Peyer's patch (tissue), 4 donors: ENCODE measurements around the gene ANO4. TPM values are rescaled to one million over a fixed set of nuclear protein-coding genes. Genes with fewer than 3 reads are reported as not detected.

ENCODE experiments used
- DNase-seq, 3 donors: peaks; one replicate each; pipeline ENCODE4 v3.0.0-alpha.2; 2017 to 2019
- H3K27ac ChIP-seq, 4 donors: fragments of 200-600 bp; sonication (generic); one replicate each; pipeline ENCODE4 v1.5.1; 2016 to 2019
- H3K27me3 ChIP-seq, 2 donors: fragments of 200-600 bp; sonication (generic); one replicate each; pipeline ENCODE4 v1.5.1; 2019
- H3K36me3 ChIP-seq, 3 donors: fragments of 200-600 bp; sonication (generic); one replicate each; pipeline ENCODE4 v1.5.1; 2016 to 2019
- H3K4me1 ChIP-seq, 4 donors: fragments of 200-600 bp; sonication (generic); one replicate each; pipeline ENCODE4 v1.5.1; 2016 to 2019
- H3K4me3 ChIP-seq, 4 donors: fragments of 200-600 bp; sonication (generic); 1 replicate in 3 of 4; 2 replicates in 1 of 4; pipeline ENCODE4 v1.5.1; 2016 to 2019; ENCODE audit warnings: mild to moderate bottlenecking in 1 of 4
- H3K9me3 ChIP-seq, 4 donors: fragments of 200-600 bp; sonication (generic); one replicate each; pipeline ENCODE4 v1.5.1; 2016 to 2019; ENCODE audit warnings: mild to moderate bottlenecking in 1 of 4
- CTCF ChIP-seq, 6 experiments: fragments of 450-650 bp in 4 of 6; fragments of 200-600 bp in 2 of 6; sonication (generic) in 1 of 6; IDR thresholded peaks; one replicate each; pipeline ENCODE4 v1.5.1; 2017 to 2019; ENCODE audit warnings: antibody characterized with exemption in 6 of 6, mild to moderate bottlenecking in 3 of 6, moderate library complexity in 1 of 6
- POLR2A ChIP-seq, 2 donors: fragments of 450-650 bp; IDR thresholded peaks; one replicate each; pipeline ENCODE4 v1.5.1; 2017; ENCODE audit warnings: antibody characterized with exemption in 2 of 2, mild to moderate bottlenecking in 2 of 2, moderate library complexity in 2 of 2
- total RNA-seq, 4 donors: library from RNA; depleted of rRNA; stranded (reverse); fragments of >200 nt; gene quantifications; one replicate each; pipeline ENCODE4 v1.1.0, GENCODE V29; 2016

The ANO4 gene
- total RNA-seq, 4 donors from 2014 or later: 1.7 TPM; not detected in 3

- DNase-seq: no peak
- no peaks in the 10 kb centered on the region for H3K4me1 ChIP-seq
- no peaks in the 10 kb centered on the region for H3K27me3 ChIP-seq
- no peaks in the 10 kb centered on the region for H3K36me3 ChIP-seq
- no peak for TF ChIP-seq CTCF (IDR thresholded peaks at IDR 0.05)
- no peak for TF ChIP-seq POLR2A (IDR thresholded peaks at IDR 0.05)
- H3K4me3 ChIP-seq: no peak overlapping the region
- H3K9me3 ChIP-seq: no peaks in the 10 kb centered on the region
- H3K27ac ChIP-seq: no peak overlapping the region
These were observed 48.5 kb downstream of the ANO4 start for GRCh38 chr12:100843061-100843460.

- H3K27me3 ChIP-seq: no peaks in the 10 kb centered on the region
- no peak overlapping the region for H3K4me3 ChIP-seq
- no peak overlapping the region for H3K27ac ChIP-seq
- DNase-seq: no peak
- TF ChIP-seq POLR2A (IDR thresholded peaks at IDR 0.05): no peak
- no peak for TF ChIP-seq CTCF (IDR thresholded peaks at IDR 0.05)
- no peaks in the 10 kb centered on the region for H3K36me3 ChIP-seq
- no peaks in the 10 kb centered on the region for H3K4me1 ChIP-seq
- H3K9me3 ChIP-seq: no peaks in the 10 kb centered on the region
These were observed 50.5 kb downstream of the ANO4 start for GRCh38 chr12:100845095-100845494.

GRCh38 chr12:100851637-100852036 is 57.1 kb downstream of the ANO4 start:
- no peaks in the 10 kb centered on the region for H3K27me3 ChIP-seq
- no peak for TF ChIP-seq POLR2A (IDR thresholded peaks at IDR 0.05)
- TF ChIP-seq CTCF (IDR thresholded peaks at IDR 0.05): no peak

GRCh38 chr12:100857418-100857817 is 62.8 kb downstream of the ANO4 start:
- DNase-seq: no peak
- TF ChIP-seq POLR2A (IDR thresholded peaks at IDR 0.05) (no peak), CTCF (IDR thresholded peaks at IDR 0.05) (no peak)
- H3K36me3 ChIP-seq: no peaks in the 10 kb centered on the region
- no peaks in the 10 kb centered on the region for H3K4me1 ChIP-seq
- no peaks in the 10 kb centered on the region for H3K9me3 ChIP-seq
- no peak overlapping the region for H3K27ac ChIP-seq
- H3K27me3 ChIP-seq: no peaks in the 10 kb centered on the region
- no peak overlapping the region for H3K4me3 ChIP-seq

More at GRCh38 chr12:100851637-100852036, 57.1 kb downstream of the ANO4 start:
- no peak overlapping the region for H3K27ac ChIP-seq
- no peaks in the 10 kb centered on the region for H3K9me3 ChIP-seq
- no peaks in the 10 kb centered on the region for H3K4me1 ChIP-seq
- no peak for DNase-seq
- H3K4me3 ChIP-seq: no peak overlapping the region
- no peaks in the 10 kb centered on the region for H3K36me3 ChIP-seq

GRCh38 chr12:100857971-100858370 is 63.4 kb downstream of the ANO4 start:
- Histone ChIP-seq H3K4me1 (no peaks in the 10 kb centered on the region), H3K36me3 (no peaks in the 10 kb centered on the region), H3K4me3 (no peak overlapping the region), H3K27me3 (no peaks in the 10 kb centered on the region), H3K27ac (no peak overlapping the region), H3K9me3 (no peaks in the 10 kb centered on the region)
- no peak for TF ChIP-seq POLR2A (IDR thresholded peaks at IDR 0.05)
- no peak for TF ChIP-seq CTCF (IDR thresholded peaks at IDR 0.05)
- DNase-seq: no peak

- no peak for DNase-seq
- Histone ChIP-seq H3K4me3 (no peak overlapping the region), H3K9me3 (no peaks in the 10 kb centered on the region), H3K27me3 (no peaks in the 10 kb centered on the region), H3K27ac (no peak overlapping the region), H3K36me3 (no peaks in the 10 kb centered on the region), H3K4me1 (no peaks in the 10 kb centered on the region)
- TF ChIP-seq POLR2A (IDR thresholded peaks at IDR 0.05) (no peak), CTCF (IDR thresholded peaks at IDR 0.05) (no peak)
These were observed 64.1 kb downstream of the ANO4 start for GRCh38 chr12:100858656-100859055.
